Endothelial cell of hepatic sinusoid (primary cell): ENCODE data around the gene NLGN1.

Experiments used
- in situ Hi-C: cut with HindIII; loops from 2 replicates; pipeline ENCODE4 v1.10.0; 2017; ENCODE audit warnings: low sequenced_read_pairs

The NLGN1 gene

GRCh38 chr3:174146008-174146407 lies 748.5 kb downstream of the NLGN1 start:
- in situ Hi-C loops, result no loop called here

DNA sequence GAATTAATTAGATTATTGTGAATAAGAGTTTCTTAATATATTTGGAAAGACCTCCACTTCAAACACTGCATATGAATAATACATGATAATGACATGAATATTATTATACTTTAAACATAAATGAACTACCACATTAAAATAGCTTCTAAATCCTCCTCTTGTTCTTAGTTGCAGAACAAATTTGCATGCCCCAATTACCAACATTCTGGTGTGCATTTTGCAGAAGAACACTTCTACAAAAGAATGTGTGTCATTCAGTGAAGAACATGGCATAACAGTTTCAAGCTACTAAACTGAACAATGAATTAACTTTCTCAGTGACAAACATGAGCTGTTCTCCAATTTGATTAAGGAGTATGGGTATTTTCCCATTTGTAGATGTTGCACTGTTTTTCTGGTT lies 750.3 kb downstream of the NLGN1 start:
- in situ Hi-C loops, result no loop called here

- in situ Hi-C loops, result no loop called here
These were observed 756.3 kb downstream of the NLGN1 start for GRCh38 chr3:174153871-174154270.

- in situ Hi-C loops, result no loop called here
These were observed 758.7 kb downstream of the NLGN1 start for GRCh38 chr3:174156200-174156599.

DNA sequence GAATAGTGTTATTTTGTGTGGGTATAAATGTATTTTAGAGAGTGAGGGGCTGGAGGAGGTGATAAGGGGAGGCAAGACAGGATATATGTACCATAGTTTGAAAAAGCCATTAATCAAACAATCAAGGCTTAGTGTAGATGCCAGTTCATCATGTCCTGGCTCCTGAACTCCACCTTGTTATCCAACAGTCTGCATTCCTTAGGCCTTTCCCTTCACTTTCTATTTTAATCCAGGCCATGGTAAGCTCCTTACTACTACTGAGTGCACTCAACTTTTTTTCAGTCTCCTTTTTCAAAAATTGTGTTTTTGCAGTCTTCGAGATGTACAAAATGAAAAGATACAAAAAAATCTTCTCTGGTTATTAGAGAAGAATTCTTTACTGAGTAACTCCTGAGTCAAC lies 761.1 kb downstream of the NLGN1 start:
- in situ Hi-C loops, result no loop called here

- in situ Hi-C loops, result no loop called here
These were observed 762.1 kb downstream of the NLGN1 start for GRCh38 chr3:174159604-174160003.

DNA sequence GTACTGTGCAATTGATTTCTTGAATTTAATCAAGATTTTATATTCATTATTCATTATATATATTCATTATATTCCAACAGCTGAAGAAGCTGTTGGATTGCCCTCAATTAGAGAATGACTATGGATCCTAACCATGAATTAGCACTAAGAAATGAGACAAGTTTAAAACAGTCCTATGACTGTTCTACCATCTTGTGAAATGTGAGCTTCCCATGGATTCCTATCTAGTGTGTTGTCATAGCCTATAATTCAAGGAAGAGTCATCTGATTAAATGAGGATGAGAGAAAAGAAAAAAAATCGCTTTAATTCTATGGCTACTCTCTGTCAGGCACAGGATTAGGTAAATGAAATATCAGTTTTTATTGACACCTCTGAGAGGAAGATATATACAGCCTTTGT lies 765.0 kb downstream of the NLGN1 start:
- in situ Hi-C loops, result no loop called here

DNA sequence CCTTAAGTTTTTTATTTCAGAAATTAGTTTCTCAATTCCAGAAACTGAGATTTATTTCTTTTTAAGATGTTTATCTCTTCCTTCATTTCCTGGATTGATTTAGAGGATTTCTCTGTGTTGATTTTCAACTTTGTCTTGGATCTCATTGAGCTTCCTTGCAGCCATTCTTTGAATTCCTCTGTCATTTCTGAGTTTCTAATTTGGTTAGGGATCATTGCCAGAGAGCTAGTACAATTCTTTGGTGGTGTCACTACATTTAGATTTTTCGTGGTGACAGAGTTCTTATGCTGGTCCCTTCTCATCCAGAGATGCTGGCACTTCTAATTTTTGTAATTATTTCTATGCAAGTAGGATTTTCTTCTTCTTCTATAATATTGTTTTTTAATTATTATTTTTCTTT lies 770.5 kb downstream of the NLGN1 start:
- in situ Hi-C loops, result no loop called here

GRCh38 chr3:174168538-174169254 lies 771.2 kb downstream of the NLGN1 start:
- in situ Hi-C loops, result no loop called here

DNA sequence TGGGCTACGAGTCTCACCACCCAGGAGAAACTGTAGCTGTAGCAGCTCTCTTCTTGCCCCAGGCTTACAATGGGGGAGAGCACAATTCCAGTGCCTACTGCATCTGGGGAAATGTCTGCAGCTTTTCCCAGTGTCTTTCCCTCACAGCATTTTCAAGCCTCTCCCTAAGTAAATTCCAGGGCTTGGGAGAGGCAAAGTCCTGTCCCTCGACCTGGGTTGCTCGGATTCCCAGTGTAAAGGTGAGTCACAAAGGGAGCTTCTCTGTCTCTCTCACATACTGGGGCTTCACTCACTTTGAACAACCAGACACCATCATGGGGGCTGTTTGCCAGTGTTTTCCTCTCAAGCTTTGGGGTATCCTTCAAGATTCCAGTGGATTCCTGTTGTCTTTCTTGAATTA lies 772.2 kb downstream of the NLGN1 start:
- in situ Hi-C loops, result no loop called here

DNA sequence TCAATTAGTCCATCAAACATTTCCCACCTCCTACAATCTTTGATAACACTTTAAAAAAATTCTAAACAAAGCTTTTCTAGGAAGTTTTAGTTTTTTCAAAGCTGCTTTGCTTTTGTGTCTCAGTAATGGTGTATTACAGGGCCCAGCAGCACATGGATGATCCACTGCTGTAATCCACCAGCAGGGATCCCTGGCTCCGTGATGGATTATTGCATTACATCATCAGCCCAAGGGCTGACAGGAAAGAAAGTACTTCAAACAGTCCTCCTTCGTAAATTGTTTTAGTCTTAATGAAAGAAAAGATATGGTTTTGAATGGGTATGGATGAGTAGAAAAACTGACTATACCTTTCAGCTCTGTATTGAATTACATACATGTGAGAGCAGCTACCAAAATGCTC lies 772.7 kb downstream of the NLGN1 start:
- in situ Hi-C loops, result no loop called here

DNA sequence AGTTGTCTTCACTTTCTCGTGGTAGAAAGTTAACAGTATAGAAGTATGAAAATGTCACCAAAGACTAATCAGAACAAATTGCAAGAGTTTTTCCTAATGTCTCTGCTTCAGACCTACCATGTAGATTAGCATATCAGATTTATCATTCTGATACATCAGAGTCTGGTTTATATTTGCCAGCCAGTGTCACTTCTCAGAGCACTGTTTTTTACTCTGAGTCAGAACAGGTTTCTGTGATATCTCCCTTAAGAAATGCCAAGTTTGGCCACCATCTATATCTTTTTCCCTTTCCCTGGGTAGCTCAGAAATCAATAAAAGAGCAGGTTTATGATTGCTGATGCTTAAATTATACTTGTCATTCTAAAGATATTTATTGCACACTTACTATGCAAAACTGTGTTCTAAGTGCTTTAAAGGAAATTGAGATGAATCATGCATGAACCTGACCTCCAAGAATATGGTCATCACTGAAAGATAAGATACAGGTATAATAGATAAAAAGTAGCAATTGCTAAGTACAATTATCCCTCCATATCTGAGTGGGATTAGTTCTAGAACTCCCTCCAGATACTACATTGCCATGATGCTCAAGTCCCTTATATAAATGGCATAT lies 788.9 kb downstream of the NLGN1 start:
- in situ Hi-C loops, result no loop called here

DNA sequence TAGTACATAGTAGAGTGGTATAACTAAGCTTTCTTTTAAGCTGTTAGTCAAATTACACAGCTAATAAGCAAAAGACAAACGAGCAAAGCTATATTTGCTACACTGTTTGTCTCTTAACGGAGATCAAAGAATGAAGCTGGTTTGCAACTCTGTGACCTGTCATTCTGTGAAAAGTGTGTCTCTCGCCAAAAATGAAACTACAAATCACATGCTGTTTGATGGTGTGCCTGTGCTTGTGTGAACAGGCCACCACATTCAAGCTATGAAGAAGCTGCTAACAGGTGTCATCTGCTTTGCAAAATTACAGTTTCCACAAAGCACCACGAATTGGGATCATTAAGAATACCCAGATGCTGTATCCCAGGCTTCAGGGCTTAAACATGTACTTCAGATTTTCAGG lies 793.8 kb downstream of the NLGN1 start:
- in situ Hi-C loops, result no loop called here

DNA sequence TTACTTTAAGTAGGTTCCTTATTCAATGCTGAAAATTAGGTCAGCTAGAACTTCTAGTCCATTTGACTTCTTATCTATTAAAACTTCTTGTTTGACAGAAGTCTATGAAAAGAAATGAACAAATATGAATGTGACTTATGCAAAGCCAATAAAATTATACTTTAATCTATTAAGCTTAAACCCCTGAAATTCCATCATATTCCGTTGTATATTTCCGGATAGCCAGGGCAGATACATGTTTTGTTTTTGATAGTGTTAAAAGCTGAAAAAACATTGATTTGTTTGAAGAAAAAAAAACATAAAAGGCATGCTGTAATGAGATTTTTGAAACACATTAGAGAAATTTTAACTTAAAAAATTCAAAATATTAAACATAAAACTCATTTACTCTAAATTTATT lies 794.4 kb downstream of the NLGN1 start:
- in situ Hi-C loops, result no loop called here

GRCh38 chr3:174192471-174192870 lies 794.9 kb downstream of the NLGN1 start:
- in situ Hi-C loops, result no loop called here

DNA sequence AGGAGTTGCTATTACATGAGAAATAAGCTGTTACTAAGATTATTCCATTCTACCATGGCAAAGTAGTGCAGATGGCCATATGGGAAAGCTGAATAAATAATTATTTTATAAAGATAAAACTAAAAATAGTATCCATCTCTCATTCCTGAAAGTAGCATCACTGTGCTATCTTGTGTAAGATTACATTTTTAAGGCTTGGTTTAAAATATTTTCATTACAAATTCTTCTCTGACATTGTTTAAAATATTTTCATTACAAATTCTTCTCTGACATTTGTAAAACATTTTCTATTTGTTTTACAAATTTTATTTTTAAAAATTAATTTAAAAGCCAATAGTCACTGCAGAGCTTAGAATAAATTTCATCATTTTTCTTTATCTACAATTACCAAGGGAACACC lies 796.1 kb downstream of the NLGN1 start:
- in situ Hi-C loops, result no loop called here

GRCh38 chr3:174197416-174197815 lies 799.9 kb downstream of the NLGN1 start:
- in situ Hi-C loops, result no loop called here

DNA sequence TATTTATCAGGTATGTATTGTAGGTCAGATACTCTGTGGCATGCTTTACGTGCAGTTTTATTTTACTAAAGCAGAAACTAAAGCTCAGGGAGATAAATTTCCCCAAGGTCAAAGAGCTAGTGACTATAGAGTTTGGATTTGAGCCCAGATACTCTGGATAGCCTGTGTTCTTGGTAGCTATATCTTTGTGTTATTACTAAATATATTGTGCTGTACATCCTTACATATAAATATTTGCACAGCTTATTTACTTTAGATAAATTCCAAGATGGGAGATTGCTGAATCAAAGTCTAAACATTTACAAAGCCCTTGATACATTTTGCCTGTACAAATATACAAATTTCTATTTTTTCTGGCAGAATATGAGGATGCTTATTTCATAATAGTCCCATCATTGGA lies 800.7 kb downstream of the NLGN1 start:
- in situ Hi-C loops, result no loop called here

GRCh38 chr3:174199696-174200095 lies 802.2 kb downstream of the NLGN1 start:
- in situ Hi-C loops, result no loop called here

GRCh38 chr3:174202116-174202515 lies 804.6 kb downstream of the NLGN1 start:
- in situ Hi-C loops, result no loop called here

- in situ Hi-C loops, result no loop called here
These were observed 805.0 kb downstream of the NLGN1 start for GRCh38 chr3:174202561-174202960.

GRCh38 chr3:174204765-174205164 lies 807.2 kb downstream of the NLGN1 start:
- in situ Hi-C loops, result no loop called here
